ENCODE data around the gene APOD. TPM values are rescaled to one million over a fixed set of nuclear protein-coding genes. Genes with fewer than 3 reads are reported as not detected.
"Not testable (repeated sequence)": the region's sequence is repeated elsewhere in the genome, so short reads cannot be mapped to it uniquely, and the experiment has no call there.

Gene APOD
- not detected for polyA plus RNA-seq (2012; ENCODE audit: insufficient read depth, insufficient read length, low read depth)

- Histone ChIP-seq H3K36me3 (no peaks in the 10 kb centered on the region), H3K4me1 (no peaks in the 10 kb centered on the region), H3K9me3 (no peaks in the 10 kb centered on the region), H3K4me3 (ENCODE audit: low read depth, low read length) (no peak within 1 kb of the TSS), H3K27me3 (no peaks in the 10 kb centered on the region)
- DNase-seq = no peak
- no peak for TF ChIP-seq CTCF (IDR thresholded peaks at IDR 0.05; ENCODE audit: low read depth, low read length)
Measured at GRCh38 chr3:195583831-195584542, at the start of gene APOD. Gene APOD, minus strand, starts transcription at chr3:195583940. Its CDS starts 4,479 bp downstream, at chr3:195579461.

GRCh38 chr3:195633351-195633750 lies 49.6 kb upstream of the APOD start:
- not testable (repeated sequence) for H3K4me1 ChIP-seq; DNase-seq; H3K27me3 ChIP-seq; H3K36me3 ChIP-seq; H3K9me3 ChIP-seq; H3K4me3 ChIP-seq (ENCODE audit: low read depth, low read length)

GRCh38 chr3:195632501-195633185 lies 48.9 kb upstream of the APOD start:
- H3K9me3 ChIP-seq = not testable (repeated sequence)

GRCh38 chr3:195632046-195632445 lies 48.3 kb upstream of the APOD start:
- not testable (repeated sequence) for H3K4me1 ChIP-seq; DNase-seq; H3K4me3 ChIP-seq (ENCODE audit: low read depth, low read length); H3K27me3 ChIP-seq; H3K9me3 ChIP-seq; H3K36me3 ChIP-seq

More at GRCh38 chr3:195632501-195633185, 48.9 kb upstream of the APOD start:
- H3K4me1 ChIP-seq; H3K36me3 ChIP-seq; DNase-seq; H3K27me3 ChIP-seq; H3K4me3 ChIP-seq (ENCODE audit: low read depth, low read length): not testable (repeated sequence)

- H3K9me3 ChIP-seq; H3K4me3 ChIP-seq (ENCODE audit: low read depth, low read length); H3K4me1 ChIP-seq; H3K27me3 ChIP-seq; H3K36me3 ChIP-seq; DNase-seq: not testable (repeated sequence)
Measured at GRCh38 chr3:195630938-195631495, 47.3 kb upstream of the APOD start.

GRCh38 chr3:195630086-195630917 lies 46.6 kb upstream of the APOD start:
- H3K27me3 ChIP-seq; H3K4me3 ChIP-seq (ENCODE audit: low read depth, low read length); H3K36me3 ChIP-seq; H3K4me1 ChIP-seq; H3K9me3 ChIP-seq; DNase-seq: not testable (repeated sequence)

GRCh38 chr3:195629682-195630081 lies 45.9 kb upstream of the APOD start:
- not testable (repeated sequence) for H3K4me3 ChIP-seq (ENCODE audit: low read depth, low read length); H3K36me3 ChIP-seq

GRCh38 chr3:195628386-195628920 lies 44.7 kb upstream of the APOD start:
- not testable (repeated sequence) for DNase-seq; H3K36me3 ChIP-seq; H3K4me1 ChIP-seq; H3K4me3 ChIP-seq (ENCODE audit: low read depth, low read length); H3K27me3 ChIP-seq; H3K9me3 ChIP-seq

More at GRCh38 chr3:195629682-195630081, 45.9 kb upstream of the APOD start:
- H3K27me3 ChIP-seq, DNase-seq, H3K9me3 ChIP-seq, H3K4me1 ChIP-seq: not testable (repeated sequence)

GRCh38 chr3:195627515-195628385 lies 44.0 kb upstream of the APOD start:
- not testable (repeated sequence) for H3K9me3 ChIP-seq; H3K4me1 ChIP-seq; H3K36me3 ChIP-seq; DNase-seq; H3K27me3 ChIP-seq; H3K4me3 ChIP-seq (ENCODE audit: low read depth, low read length)

GRCh38 chr3:195624603-195625560 lies 41.1 kb upstream of the APOD start:
- H3K27me3 ChIP-seq; H3K36me3 ChIP-seq; H3K4me1 ChIP-seq; H3K4me3 ChIP-seq (ENCODE audit: low read depth, low read length); DNase-seq; H3K9me3 ChIP-seq: not testable (repeated sequence)

- H3K4me3 ChIP-seq (ENCODE audit: low read depth, low read length); H3K36me3 ChIP-seq; DNase-seq; H3K27me3 ChIP-seq; H3K4me1 ChIP-seq; H3K9me3 ChIP-seq: not testable (repeated sequence)
Measured at GRCh38 chr3:195624171-195624570, 40.4 kb upstream of the APOD start.

- H3K4me3 ChIP-seq (ENCODE audit: low read depth, low read length); DNase-seq; H3K27me3 ChIP-seq; H3K36me3 ChIP-seq; H3K4me1 ChIP-seq; H3K9me3 ChIP-seq: not testable (repeated sequence)
Measured at GRCh38 chr3:195623217-195623965, 39.7 kb upstream of the APOD start.
